ENCODE data around the gene ANKRD53. TPM values are rescaled to one million over a fixed set of nuclear protein-coding genes. Genes with fewer than 3 reads are reported as not detected.

Gene ANKRD53
- total RNA-seq, 4 donors from 2014 or later: 0.18 to 0.76 TPM; not detected in 2

DNA sequence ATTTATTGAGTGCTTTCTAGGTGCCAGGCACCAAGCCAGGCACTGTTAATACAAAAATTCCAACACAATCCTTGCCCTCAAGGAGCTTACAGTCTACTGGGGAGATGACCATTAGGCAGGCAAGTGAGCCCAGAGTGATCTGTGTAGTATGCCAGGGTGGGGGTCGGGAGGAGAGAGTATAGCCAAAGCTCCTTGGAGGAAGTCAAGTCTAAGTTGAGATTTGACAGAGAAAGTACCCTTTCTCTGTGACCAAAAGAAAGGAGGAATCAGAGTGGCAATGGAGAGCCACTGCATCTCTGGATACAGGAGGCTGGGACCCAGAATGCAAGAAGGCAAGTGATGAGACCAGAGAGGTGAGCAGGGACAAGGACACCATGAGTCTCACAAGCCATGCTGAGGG, 7.5 kb downstream of the ANKRD53 start:
- no peak for DNase-seq
- H3K4me3 ChIP-seq: no peak overlapping the region
- no peak for TF ChIP-seq POLR2A (IDR thresholded peaks at IDR 0.05)
- TF ChIP-seq CTCF (IDR thresholded peaks at IDR 0.05): no peak
- H3K9me3 ChIP-seq: no peaks in the 10 kb centered on the region
- H3K36me3 ChIP-seq: peaks cover 21 to 61% (median 30%) of the 10 kb centered on the region in 3 donors
- H3K27me3 ChIP-seq: no peaks in the 10 kb centered on the region
- intact Hi-C loops (cut with DNase I): no loop called here
- H3K27ac ChIP-seq: no peak overlapping the region
- 75 to 100% methylated on average over 1 of the region's 1 CpG for WGBS, 2 donors
- H3K4me1 ChIP-seq: peaks cover 0 to 22% (median 0%) of the 10 kb centered on the region in 3 donors

GRCh38 chr2:70986499-70987189, 8.2 kb downstream of the ANKRD53 start:
- 87 to 89% methylated on average over 4 of the region's 4 CpGs for WGBS, 2 donors
- TF ChIP-seq CTCF (IDR thresholded peaks at IDR 0.05) (no peak), POLR2A (IDR thresholded peaks at IDR 0.05) (no peak)
- H3K4me1 ChIP-seq: peaks cover 0 to 28% (median 0%) of the 10 kb centered on the region in 3 donors
- no peaks in the 10 kb centered on the region for H3K9me3 ChIP-seq
- H3K27me3 ChIP-seq: no peaks in the 10 kb centered on the region
- H3K4me3 ChIP-seq: no peak overlapping the region
- intact Hi-C loops (cut with DNase I): no loop called here
- DNase-seq: no peak
- H3K36me3 ChIP-seq: peaks cover 21 to 67% (median 30%) of the 10 kb centered on the region in 3 donors
- no peak overlapping the region for H3K27ac ChIP-seq

GRCh38 chr2:70987386-70987785, 9.0 kb downstream of the ANKRD53 start:
- DNase-seq: no peak
- TF ChIP-seq POLR2A (IDR thresholded peaks at IDR 0.05) (no peak), CTCF (IDR thresholded peaks at IDR 0.05) (no peak)
- H3K4me1 ChIP-seq: peaks cover 0 to 35% (median 2%) of the 10 kb centered on the region in 3 donors
- WGBS, 2 donors: 73 to 91% methylated on average over 1 of the region's 1 CpG
- H3K4me3 ChIP-seq: no peak overlapping the region
- no peak overlapping the region for H3K27ac ChIP-seq
- no peaks in the 10 kb centered on the region for H3K9me3 ChIP-seq
- intact Hi-C loops (cut with DNase I): no loop called here
- H3K36me3 ChIP-seq: peaks cover 21 to 73% (median 30%) of the 10 kb centered on the region in 3 donors
- H3K27me3 ChIP-seq: no peaks in the 10 kb centered on the region

DNA sequence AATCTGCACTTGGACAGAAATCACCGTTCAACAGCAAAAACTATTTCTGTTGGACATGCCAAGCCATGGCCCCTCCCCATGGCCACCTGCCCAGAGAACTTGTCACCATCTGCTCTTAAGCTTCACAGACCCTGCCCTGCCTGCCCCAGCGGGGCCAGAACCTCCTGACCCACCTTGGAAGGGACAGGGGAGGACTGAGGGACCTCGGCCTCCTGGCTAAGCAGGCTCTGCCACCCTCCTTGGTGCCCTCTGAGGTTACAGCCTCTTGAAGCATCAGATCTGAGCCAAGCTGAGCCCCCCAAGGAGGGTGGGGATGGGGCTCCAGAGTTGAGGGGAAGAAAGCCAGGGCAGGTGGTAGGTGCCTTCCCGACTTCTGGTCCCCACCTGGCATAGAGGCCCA, 9.7 kb downstream of the ANKRD53 start:
- WGBS, 2 donors: 10 to 56% methylated on average over 1 to 3 of the region's 4 CpGs
- H3K9me3 ChIP-seq: no peaks in the 10 kb centered on the region
- DNase-seq: no peak
- H3K4me3 ChIP-seq: no peak overlapping the region
- H3K4me1 ChIP-seq: peaks cover 4 to 43% (median 10%) of the 10 kb centered on the region in 3 donors
- intact Hi-C loops (cut with DNase I): no loop called here
- no peak for TF ChIP-seq CTCF (IDR thresholded peaks at IDR 0.05)
- TF ChIP-seq POLR2A (IDR thresholded peaks at IDR 0.05): no peak
- peaks cover 21 to 73% (median 30%) of the 10 kb centered on the region in 3 donors for H3K36me3 ChIP-seq
- peak overlapping the region in 2 of 4 donors; percentile 14 to 21 for H3K27ac ChIP-seq
- H3K27me3 ChIP-seq: no peaks in the 10 kb centered on the region

GRCh38 chr2:70988726-70989648, 10.6 kb downstream of the ANKRD53 start:
- DNase-seq: no peak
- 87 to 92% methylated on average over 10 to 11 of the region's 16 CpGs for WGBS, 2 donors
- H3K4me3 ChIP-seq: no peak overlapping the region
- no peak for TF ChIP-seq POLR2A (IDR thresholded peaks at IDR 0.05)
- TF ChIP-seq CTCF (IDR thresholded peaks at IDR 0.05): no peak
- H3K9me3 ChIP-seq: no peaks in the 10 kb centered on the region
- peaks cover 12 to 51% (median 17%) of the 10 kb centered on the region in 3 donors for H3K4me1 ChIP-seq
- H3K36me3 ChIP-seq: peaks cover 21 to 73% (median 30%) of the 10 kb centered on the region in 3 donors
- no peak overlapping the region for H3K27ac ChIP-seq
- intact Hi-C loops (cut with DNase I): no loop called here
- H3K27me3 ChIP-seq: no peaks in the 10 kb centered on the region

Data from esophagus squamous epithelium (tissue), 5 donors.